Measurements from ENCODE around the gene IPMK. TPM values are rescaled to one million over a fixed set of nuclear protein-coding genes. Genes with fewer than 3 reads are reported as not detected.

Gene IPMK
- total RNA-seq, 1 experiment from 2014 or later = 10.9 TPM

DNA sequence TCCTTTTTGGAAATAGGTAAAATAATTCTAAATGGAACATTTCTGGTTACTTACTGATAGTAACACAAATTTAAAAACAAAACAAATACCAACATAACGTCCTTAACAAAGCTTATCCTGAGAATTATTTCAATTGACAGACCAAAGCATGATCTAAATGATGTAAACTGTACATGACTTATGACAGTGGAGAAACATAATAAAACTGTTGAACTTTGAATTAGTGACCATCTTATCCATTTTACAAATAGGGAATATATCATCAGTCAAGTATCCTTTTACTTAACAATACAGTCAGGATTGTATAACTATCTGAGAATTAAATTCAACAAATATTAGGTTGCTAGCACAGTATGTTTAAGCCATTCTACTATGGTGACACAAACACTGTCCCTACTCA, 2.4 kb downstream of the IPMK start (continued):
- TF ChIP-seq, protein P1, sequence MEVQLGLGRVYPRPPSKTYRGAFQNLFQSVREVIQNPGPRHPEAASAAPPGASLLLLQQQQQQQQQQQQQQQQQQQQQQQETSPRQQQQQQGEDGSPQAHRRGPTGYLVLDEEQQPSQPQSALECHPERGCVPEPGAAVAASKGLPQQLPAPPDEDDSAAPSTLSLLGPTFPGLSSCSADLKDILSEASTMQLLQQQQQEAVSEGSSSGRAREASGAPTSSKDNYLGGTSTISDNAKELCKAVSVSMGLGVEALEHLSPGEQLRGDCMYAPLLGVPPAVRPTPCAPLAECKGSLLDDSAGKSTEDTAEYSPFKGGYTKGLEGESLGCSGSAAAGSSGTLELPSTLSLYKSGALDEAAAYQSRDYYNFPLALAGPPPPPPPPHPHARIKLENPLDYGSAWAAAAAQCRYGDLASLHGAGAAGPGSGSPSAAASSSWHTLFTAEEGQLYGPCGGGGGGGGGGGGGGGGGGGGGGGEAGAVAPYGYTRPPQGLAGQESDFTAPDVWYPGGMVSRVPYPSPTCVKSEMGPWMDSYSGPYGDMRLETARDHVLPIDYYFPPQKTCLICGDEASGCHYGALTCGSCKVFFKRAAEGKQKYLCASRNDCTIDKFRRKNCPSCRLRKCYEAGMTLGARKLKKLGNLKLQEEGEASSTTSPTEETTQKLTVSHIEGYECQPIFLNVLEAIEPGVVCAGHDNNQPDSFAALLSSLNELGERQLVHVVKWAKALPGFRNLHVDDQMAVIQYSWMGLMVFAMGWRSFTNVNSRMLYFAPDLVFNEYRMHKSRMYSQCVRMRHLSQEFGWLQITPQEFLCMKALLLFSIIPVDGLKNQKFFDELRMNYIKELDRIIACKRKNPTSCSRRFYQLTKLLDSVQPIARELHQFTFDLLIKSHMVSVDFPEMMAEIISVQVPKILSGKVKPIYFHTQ (CRISPR knock-in tag; IDR thresholded peaks at IDR 0.05) = no peak
- TF ChIP-seq, protein P2, sequence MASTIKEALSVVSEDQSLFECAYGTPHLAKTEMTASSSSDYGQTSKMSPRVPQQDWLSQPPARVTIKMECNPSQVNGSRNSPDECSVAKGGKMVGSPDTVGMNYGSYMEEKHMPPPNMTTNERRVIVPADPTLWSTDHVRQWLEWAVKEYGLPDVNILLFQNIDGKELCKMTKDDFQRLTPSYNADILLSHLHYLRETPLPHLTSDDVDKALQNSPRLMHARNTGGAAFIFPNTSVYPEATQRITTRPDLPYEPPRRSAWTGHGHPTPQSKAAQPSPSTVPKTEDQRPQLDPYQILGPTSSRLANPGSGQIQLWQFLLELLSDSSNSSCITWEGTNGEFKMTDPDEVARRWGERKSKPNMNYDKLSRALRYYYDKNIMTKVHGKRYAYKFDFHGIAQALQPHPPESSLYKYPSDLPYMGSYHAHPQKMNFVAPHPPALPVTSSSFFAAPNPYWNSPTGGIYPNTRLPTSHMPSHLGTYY (CRISPR knock-in tag; IDR thresholded peaks at IDR 0.05) = no peak
- TF ChIP-seq ZNF396 (CRISPR knock-in tag; IDR thresholded peaks at IDR 0.05; ENCODE audit: borderline replicate concordance) (no peak), FOXJ3 (CRISPR knock-in tag; IDR thresholded peaks at IDR 0.05; ENCODE audit: borderline replicate concordance) (no peak)

DNA sequence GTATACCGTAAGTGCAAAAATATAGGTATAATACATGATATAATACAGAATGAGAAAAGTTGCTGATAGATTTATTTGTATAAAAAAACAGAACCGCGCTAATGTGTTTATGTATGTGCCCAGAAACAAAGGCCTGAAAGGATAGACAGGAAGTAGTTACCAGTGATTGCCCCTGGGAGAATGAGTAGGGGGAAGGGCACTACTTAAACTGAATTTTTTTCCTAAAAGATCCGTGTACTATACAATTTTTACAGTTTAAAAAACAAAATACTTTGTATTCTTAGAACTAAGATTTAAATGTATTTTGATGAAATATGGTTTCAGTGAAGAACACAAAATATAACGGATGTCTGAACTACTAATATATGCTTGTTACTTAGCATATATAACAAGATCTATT, 2.9 kb downstream of the IPMK start:
- ChIA-PET POLR2A (no interaction called here), CTCF (no interaction called here)
- H3K9me3 Mint-ChIP-seq = no peaks in the 10 kb centered on the region
- H3K4me1 Mint-ChIP-seq = peaks cover 47% of the 10 kb centered on the region
- TF ChIP-seq PRDM15 (CRISPR knock-in tag; IDR thresholded peaks at IDR 0.05) = no peak
- no peak for TF ChIP-seq ARID4B (CRISPR knock-in tag; IDR thresholded peaks at IDR 0.05; ENCODE audit: borderline replicate concordance)
- no peak for TF ChIP-seq JAZF1 (CRISPR knock-in tag; IDR thresholded peaks at IDR 0.05)
- TF ChIP-seq ZNF423 (CRISPR knock-in tag; IDR thresholded peaks at IDR 0.05) = no peak
- no peak for TF ChIP-seq NR1H2 (CRISPR knock-in tag; IDR thresholded peaks at IDR 0.05)
- TF ChIP-seq CBFB (CRISPR knock-in tag; IDR thresholded peaks at IDR 0.05; ENCODE audit: low read depth) = no peak
- no peak for TF ChIP-seq ZNF317 (CRISPR knock-in tag; IDR thresholded peaks at IDR 0.05; ENCODE audit: borderline replicate concordance, low read depth)
- TF ChIP-seq RELA (CRISPR knock-in tag; IDR thresholded peaks at IDR 0.05; ENCODE audit: borderline replicate concordance) = no peak
- TF ChIP-seq ZMAT4 (CRISPR knock-in tag; IDR thresholded peaks at IDR 0.05) = no peak
- TF ChIP-seq, protein P2 (CRISPR knock-in tag; IDR thresholded peaks at IDR 0.05) = no peak
- peak overlapping the region; percentile 95 for H3K4me3 Mint-ChIP-seq
- DNase-seq (ENCODE audit: low spot score) (no peak), ATAC-seq (no peak)
- no peaks in the 10 kb centered on the region for H3K36me3 Mint-ChIP-seq
- peak overlapping the region; percentile 72; the same call in 1 of the 2 replicates for H3K27ac Mint-ChIP-seq
- no peaks in the 10 kb centered on the region for H3K27me3 Mint-ChIP-seq (ENCODE audit: low read depth)

Data from WTC11 (cell line).